Measurements from ENCODE around the gene MTFR1L.

Gene MTFR1L

DNA sequence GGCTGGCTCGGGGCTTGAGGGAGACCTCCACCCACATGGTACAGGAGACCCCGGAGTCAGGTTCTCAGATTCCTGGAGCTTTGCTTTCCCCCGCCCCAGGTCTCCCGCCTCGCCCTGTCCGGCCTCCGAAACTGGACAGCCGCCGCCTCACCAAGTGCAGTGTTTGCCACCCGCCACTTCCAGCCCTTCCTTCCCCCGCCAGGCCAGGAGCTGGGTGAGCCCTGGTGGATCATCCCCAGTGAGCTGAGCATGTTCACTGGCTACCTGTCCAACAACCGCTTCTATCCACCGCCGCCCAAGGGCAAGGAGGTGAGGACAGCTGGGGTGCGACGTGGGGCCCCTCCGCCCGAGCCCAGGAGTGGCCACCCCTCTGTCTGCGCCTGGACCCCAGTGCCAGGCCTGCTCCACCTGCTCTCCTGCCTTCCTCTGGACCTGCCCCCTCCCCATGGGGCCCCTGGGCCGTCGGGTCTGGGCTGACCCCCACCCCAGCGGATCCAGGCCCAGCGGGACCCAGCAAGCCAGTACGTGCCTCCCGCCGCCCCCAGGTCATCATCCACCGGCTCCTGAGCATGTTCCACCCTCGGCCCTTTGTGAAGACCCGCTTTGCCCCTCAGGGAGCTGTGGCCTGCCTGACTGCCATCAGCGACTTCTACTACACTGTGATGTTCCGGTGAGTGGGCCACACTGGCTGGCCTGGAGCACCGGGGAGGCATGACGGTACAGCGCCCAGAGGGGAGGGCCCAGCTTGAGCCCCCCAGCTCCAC, 11.1 kb upstream of the MTFR1L start:
- ATAC-seq = no peak

- ATAC-seq = no peak
These were observed 10.3 kb upstream of the MTFR1L start for GRCh38 chr1:25809283-25809926.

DNA sequence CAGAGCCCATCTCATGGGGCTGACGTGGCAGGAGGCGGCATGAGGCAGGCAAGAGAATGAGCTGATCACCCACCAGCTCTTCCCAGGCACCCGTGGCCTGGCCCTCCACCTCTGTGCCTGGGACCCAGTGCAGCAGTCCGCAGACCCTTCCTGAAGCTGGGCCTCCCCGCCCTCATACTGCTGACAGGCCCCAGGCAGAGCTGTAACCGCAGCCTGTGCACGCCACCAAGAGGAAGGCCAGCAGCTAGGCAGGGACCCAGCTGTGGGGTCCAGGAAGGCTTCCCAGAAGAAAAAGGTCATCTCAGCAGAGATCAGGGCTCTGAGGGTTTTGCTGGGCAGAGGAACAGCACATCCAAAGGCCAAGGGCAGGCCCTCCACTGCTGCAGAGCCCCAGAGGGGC, 9.8 kb upstream of the MTFR1L start:
- ATAC-seq = no peak

- peak; percentile 68 to 78 for ATAC-seq
These were observed 9.1 kb upstream of the MTFR1L start for GRCh38 chr1:25810341-25811299.

DNA sequence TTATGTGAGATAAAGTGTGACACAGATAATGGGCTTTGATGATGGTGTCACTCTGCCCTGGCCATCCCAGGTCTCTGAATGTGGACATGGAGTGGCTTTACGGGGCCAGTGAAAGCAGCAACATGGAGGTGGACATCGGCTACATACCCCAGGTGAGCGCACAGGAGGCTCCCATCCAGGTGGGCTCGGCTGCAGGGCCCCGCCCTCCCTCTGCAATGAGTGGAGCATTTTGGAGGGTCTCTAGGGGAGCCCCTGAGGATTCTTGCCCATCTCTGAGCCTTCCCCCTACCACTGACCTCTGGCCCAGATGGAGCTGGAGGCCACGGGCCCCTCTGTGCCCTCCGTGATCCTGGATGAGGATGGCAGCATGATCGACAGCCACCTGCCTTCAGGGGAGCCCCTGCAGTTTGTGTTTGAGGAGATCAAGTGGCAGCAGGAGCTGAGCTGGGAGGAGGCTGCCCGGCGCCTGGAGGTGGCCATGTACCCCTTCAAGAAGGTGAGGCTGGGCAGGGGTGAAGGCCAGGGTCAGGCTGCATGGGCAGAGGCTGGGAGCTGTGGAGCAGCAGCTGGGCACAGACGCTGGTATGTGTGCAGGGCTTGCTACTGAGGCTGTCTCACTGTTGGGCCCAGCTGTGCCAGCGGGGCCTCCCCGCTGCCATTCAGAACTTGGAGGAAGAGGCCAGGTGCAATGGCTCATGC, 8.2 kb upstream of the MTFR1L start:
- no peak for ATAC-seq

GRCh38 chr1:25813071-25813733, 6.6 kb upstream of the MTFR1L start:
- no peak for ATAC-seq

DNA sequence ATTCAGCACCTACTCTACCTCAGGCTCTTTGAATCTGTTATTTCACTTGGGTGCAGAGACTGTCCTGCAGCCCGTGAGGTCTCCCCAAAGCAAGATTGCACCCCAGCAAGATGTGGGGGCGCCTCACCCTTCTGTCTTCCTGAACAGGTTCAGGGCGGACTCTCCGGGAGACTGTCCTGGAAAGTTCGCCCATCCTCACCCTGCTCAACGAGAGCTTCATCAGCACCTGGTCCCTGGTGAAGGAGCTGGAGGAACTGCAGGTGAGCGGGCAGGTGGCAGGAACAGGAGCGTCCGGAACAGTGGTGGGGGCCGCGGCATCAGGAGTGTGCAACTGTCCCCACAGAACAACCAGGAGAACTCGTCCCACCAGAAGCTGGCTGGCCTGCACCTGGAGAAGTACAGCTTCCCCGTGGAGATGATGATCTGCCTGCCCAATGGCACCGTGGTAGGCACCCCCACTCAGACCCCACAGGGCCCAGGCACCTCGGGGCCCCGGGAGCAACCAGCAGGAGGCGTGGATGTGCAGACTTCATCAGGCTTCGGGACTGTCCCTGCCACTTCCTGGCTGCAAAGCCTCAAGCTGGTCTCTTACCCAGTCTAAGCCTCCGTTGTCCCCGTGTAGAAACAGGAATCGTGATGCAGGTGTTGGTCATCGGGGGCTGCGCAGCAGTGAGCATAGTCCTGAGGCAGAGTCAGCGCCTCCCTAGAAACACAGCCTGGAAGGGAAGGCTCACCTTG, 5.9 kb upstream of the MTFR1L start:
- ATAC-seq = peak in 1 of 2 donors; percentile 11

GRCh38 chr1:25814549-25815087, 5.1 kb upstream of the MTFR1L start:
- no peak for ATAC-seq

DNA sequence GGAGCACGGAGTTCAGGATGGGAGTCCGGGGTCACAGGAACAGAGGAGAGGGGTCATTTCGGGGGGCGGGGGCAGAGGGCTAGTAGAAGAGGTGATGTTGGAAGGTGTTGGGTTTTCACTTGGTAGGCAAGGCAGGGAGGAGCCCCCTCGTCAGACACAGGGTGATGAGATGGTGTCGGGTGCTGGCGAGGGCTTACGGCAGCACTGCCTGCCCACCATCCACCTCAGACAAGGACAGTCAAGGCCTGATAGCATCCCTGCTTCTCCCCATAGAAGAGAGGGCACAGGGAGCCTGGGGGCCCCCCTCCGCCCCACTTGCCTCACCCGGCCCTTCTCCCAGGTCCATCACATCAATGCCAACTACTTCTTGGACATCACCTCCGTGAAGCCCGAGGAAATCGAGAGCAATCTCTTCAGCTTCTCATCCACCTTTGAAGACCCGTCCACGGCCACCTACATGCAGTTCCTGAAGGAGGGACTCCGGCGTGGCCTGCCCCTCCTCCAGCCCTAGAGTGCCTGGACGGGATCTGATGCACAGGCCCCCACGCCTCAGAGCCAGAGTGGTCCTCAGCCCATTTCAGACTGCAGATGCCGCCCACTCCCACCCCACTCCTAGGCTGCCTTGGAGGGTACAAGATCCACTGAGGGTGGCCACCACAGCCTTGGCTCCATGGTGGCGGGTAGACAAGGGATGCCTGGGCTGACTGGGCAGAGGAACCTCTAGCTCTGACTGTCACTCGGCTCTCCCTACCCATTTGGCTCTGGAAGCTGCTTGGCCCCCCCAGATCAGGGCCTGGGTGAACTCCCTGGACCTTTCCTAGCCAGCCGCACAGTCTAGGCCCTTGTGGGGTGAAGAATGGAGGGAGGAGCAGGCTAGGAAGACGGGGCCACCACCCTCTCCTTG, 4.3 kb upstream of the MTFR1L start:
- ATAC-seq = no peak

DNA sequence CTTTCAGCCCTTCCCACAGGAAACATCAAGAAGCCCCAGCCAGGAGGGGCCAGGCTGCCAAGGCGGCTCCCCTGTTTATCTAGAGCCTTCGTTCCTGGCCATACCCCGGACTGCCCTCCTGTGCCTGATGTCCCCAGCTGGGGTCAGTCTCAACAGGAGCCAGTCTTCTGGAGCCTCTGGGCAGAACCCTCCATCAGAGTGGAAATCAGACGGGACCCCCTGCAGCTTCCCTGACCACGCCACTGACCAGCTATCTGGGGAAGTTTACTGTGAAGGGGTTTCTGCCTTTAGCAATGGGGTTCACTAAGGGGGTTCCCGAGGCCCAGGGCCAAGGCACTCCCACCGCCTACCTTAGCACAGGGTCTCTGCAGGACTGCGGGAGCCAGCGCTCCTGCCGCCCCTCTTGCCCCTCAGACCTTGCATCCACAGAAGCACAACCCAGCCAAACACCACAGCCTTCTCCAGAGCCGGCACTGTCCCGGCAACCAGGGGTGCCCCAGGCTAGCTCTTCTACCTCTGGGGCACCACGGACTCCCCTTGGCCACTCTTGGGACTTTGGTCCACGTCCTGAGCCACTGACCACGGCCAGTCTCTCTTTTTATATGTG, 3.5 kb upstream of the MTFR1L start:
- ATAC-seq = no peak

GRCh38 chr1:25817840-25818501, 1.8 kb upstream of the MTFR1L start:
- ATAC-seq = no peak

GRCh38 chr1:25818569-25818968, 1.2 kb upstream of the MTFR1L start:
- ATAC-seq = no peak

DNA sequence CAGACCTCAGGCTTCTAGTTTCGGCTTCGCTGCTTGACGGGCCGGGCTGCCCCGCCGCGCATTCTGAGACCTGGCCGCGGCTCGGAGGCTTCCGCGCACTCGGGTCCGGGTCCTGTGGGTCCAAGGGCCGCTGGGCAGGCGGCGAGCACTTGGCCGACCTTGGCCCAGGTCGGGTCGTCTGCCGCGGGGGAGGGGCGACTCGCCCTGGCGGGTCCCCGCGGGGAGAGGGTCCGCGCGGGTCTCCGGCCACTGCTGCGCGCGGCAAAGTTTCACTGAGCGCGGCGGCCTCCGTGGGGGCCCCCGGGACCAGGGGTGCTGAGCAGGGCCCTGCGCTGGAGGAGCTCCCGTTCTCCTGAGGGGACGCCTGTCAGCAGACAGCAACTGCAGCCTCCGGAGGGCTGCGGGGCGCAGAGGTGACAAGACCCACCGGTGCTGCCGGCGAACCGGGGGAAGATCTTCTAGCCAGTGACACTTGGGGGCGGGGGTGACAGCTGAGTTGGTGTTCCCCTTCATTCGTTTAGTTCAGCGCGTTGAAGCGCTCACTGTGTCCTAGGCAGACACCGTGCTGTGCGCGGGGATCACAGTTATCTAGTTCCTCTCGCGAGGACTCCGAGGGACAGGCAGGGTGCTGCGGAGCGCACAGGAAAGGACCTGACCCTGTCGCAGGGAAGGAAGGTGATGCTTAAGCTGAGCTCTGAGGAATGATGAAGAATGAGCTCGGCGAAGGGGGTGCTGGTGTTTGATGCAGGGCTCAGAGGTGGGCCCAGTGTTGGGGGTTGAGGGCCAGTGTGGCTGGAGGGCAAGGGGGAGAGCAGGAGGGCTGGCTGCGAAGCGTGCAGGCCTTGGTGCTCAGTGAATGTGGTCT, 725 bp downstream of the MTFR1L start:
- ATAC-seq = peak; percentile 59 to 66

DNA sequence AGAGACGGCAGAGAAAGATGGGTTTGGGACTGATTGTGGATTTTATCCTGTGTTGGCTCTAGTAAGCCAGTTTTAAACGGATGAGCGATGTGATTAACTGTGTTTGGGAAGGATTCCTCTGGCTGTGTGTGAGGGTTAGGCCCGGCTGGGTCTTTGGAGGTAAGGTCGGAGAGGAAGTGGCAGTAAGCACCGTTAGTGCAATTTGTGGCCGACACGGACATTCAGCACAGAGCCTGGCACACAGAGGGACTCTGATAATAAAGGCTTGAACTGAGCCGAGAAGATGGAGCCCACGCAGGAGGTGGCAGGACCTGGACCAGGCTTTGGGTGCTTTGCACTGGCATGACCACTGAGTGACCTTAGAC, 1.3 kb downstream of the MTFR1L start:
- no peak for ATAC-seq

GRCh38 chr1:25821630-25822091, 1.9 kb downstream of the MTFR1L start:
- no peak for ATAC-seq

- ATAC-seq = no peak
These were observed 5.9 kb downstream of the MTFR1L start for GRCh38 chr1:25825605-25826004.

- ATAC-seq = no peak
These were observed 6.8 kb downstream of the MTFR1L start for GRCh38 chr1:25826571-25826970.

DNA sequence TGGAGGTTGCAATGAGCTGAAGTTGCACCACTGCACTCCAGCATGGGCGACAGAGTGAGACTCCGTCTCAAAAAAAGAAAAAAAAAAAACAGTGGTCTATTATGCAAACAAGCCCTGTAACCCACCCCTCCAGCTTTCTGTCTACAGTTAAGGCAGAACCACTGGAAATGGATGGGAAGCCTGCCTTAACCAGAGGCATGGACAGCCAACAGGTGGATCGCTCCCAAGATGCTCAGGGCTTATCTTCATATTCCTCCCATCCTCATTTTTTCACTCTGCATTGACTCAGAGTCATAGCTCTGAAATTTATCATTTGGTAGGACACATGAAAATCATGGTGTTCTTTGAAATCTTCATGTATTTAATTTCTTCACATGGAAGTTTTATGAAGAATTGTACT, 8.7 kb downstream of the MTFR1L start:
- ATAC-seq = no peak
